ENCODE results near the gene DAPK1.

DAPK1 gene

GRCh38 chr9:87696641-87697040, 199.0 kb downstream of the DAPK1 start:
- Histone ChIP-seq H3K27ac (ENCODE audit: low read length, poor library complexity, severe bottlenecking) (no peak overlapping the region), H4K91ac (ENCODE audit: low read length) (no peak overlapping the region), H3K4ac (ENCODE audit: low read depth in 1 of 2, low read length in 2 of 2) (no peak overlapping the region), H2AFZ (ENCODE audit: low read depth, low read length) (no peak overlapping the region), H2BK120ac (ENCODE audit: low read depth, low read length) (no peak overlapping the region), H3K36me3 (ENCODE audit: control insufficient read depth in 1 of 2, insufficient read depth in 2 of 2, low read depth in 1 of 2, low read length in 2 of 2) (peaks cover 26 to 45% of the 10 kb centered on the region in 2 experiments), H2BK5ac (ENCODE audit: low read depth, low read length, poor library complexity, severe bottlenecking) (no peak overlapping the region), H3K4me2 (ENCODE audit: low read length, poor library complexity, severe bottlenecking) (no peak overlapping the region), H3K79me1 (replicated peaks; ENCODE audit: low read length, poor library complexity, severe bottlenecking) (peaks cover 26% of the 10 kb centered on the region), H2BK15ac (ENCODE audit: low read depth, poor library complexity, severe bottlenecking) (no peak overlapping the region), H3K9ac (ENCODE audit: low read length) (no peak overlapping the region), H3K27me3 (ENCODE audit: control insufficient read depth in 1 of 2, insufficient read depth in 1 of 2, low read length in 2 of 2) (no peaks in the 10 kb centered on the region), H3K4me1 (ENCODE audit: control insufficient read depth, insufficient read depth, low read depth, low read length) (peaks cover 4% of the 10 kb centered on the region), H2BK12ac (ENCODE audit: low read length in 2 of 2) (no peak overlapping the region), H3K14ac (ENCODE audit: low read length in 2 of 2) (no peak overlapping the region), H3K23ac (ENCODE audit: low read length in 2 of 2) (no peak overlapping the region), H2AK5ac (ENCODE audit: low read length, severe bottlenecking) (no peak overlapping the region), H3K4me3 (ENCODE audit: insufficient read depth in 1 of 2, low read depth in 1 of 2, low read length in 2 of 2) (no peak overlapping the region), H3K18ac (ENCODE audit: low read depth in 1 of 2, low read length in 2 of 2) (no peak overlapping the region), H4K8ac (ENCODE audit: low read length) (no peak overlapping the region), H3K9me3 (ENCODE audit: control insufficient read depth, low read length) (peaks cover 10% of the 10 kb centered on the region)
- DNase-seq = no peak
- whole genome bisulfite sequencing = 86% methylated on average over 7 of the region's 7 CpGs

GRCh38 chr9:87698069-87698809, 200.6 kb downstream of the DAPK1 start:
- H3K4me1 ChIP-seq (ENCODE audit: control insufficient read depth, insufficient read depth, low read depth, low read length) = peaks cover 13% of the 10 kb centered on the region
- H3K27me3 ChIP-seq (ENCODE audit: control insufficient read depth in 1 of 2, insufficient read depth in 1 of 2, low read length in 2 of 2) = no peaks in the 10 kb centered on the region
- H2BK5ac ChIP-seq (ENCODE audit: low read depth, low read length, poor library complexity, severe bottlenecking) = no peak overlapping the region
- no peak overlapping the region for H3K23ac ChIP-seq (ENCODE audit: low read length in 2 of 2)
- H2AFZ ChIP-seq (ENCODE audit: low read depth, low read length) = no peak overlapping the region
- 93% methylated on average over 14 of the region's 14 CpGs for WGBS
- H2AK5ac ChIP-seq (ENCODE audit: low read length, severe bottlenecking) = no peak overlapping the region
- H2BK12ac ChIP-seq (ENCODE audit: low read length in 2 of 2) = no peak overlapping the region
- no peak overlapping the region for H4K8ac ChIP-seq (ENCODE audit: low read length)
- H2BK120ac ChIP-seq (ENCODE audit: low read depth, low read length) = no peak overlapping the region
- H2BK15ac ChIP-seq (ENCODE audit: low read depth, poor library complexity, severe bottlenecking) = no peak overlapping the region
- peaks cover 28 to 51% of the 10 kb centered on the region in 2 experiments for H3K36me3 ChIP-seq (ENCODE audit: control insufficient read depth in 1 of 2, insufficient read depth in 2 of 2, low read depth in 1 of 2, low read length in 2 of 2)
- H3K9ac ChIP-seq (ENCODE audit: low read length) = no peak overlapping the region
- no peak for DNase-seq
- H4K91ac ChIP-seq (ENCODE audit: low read length) = no peak overlapping the region
- no peak overlapping the region for H3K4ac ChIP-seq (ENCODE audit: low read depth in 1 of 2, low read length in 2 of 2)
- H3K4me3 ChIP-seq (ENCODE audit: insufficient read depth in 1 of 2, low read depth in 1 of 2, low read length in 2 of 2) = no peak overlapping the region
- H3K14ac ChIP-seq (ENCODE audit: low read length in 2 of 2) = no peak overlapping the region
- no peak overlapping the region for H3K18ac ChIP-seq (ENCODE audit: low read depth in 1 of 2, low read length in 2 of 2)
- no peak overlapping the region for H3K27ac ChIP-seq (ENCODE audit: low read length, poor library complexity, severe bottlenecking)
- H3K79me1 ChIP-seq (replicated peaks; ENCODE audit: low read length, poor library complexity, severe bottlenecking) = peaks cover 28% of the 10 kb centered on the region
- H3K4me2 ChIP-seq (ENCODE audit: low read length, poor library complexity, severe bottlenecking) = no peak overlapping the region
- H3K9me3 ChIP-seq (ENCODE audit: control insufficient read depth, low read length) = no peaks in the 10 kb centered on the region

GRCh38 chr9:87699835-87700234, 202.2 kb downstream of the DAPK1 start:
- no peaks in the 10 kb centered on the region for H3K27me3 ChIP-seq (ENCODE audit: control insufficient read depth in 1 of 2, insufficient read depth in 1 of 2, low read length in 2 of 2)
- H3K4me1 ChIP-seq (ENCODE audit: control insufficient read depth, insufficient read depth, low read depth, low read length) = peaks cover 22% of the 10 kb centered on the region
- H2BK15ac ChIP-seq (ENCODE audit: low read depth, poor library complexity, severe bottlenecking) = no peak overlapping the region
- H3K79me1 ChIP-seq (replicated peaks; ENCODE audit: low read length, poor library complexity, severe bottlenecking) = peaks cover 14% of the 10 kb centered on the region
- no peak overlapping the region for H2BK120ac ChIP-seq (ENCODE audit: low read depth, low read length)
- peak overlapping the region; percentile 46 for H2BK5ac ChIP-seq (ENCODE audit: low read depth, low read length, poor library complexity, severe bottlenecking)
- no peak overlapping the region for H3K4ac ChIP-seq (ENCODE audit: low read depth in 1 of 2, low read length in 2 of 2)
- H3K23ac ChIP-seq (ENCODE audit: low read length in 2 of 2) = no peak overlapping the region
- H2AK5ac ChIP-seq (ENCODE audit: low read length, severe bottlenecking) = peak overlapping the region; percentile 3
- H3K4me2 ChIP-seq (ENCODE audit: low read length, poor library complexity, severe bottlenecking) = no peak overlapping the region
- H3K4me3 ChIP-seq (ENCODE audit: insufficient read depth in 1 of 2, low read depth in 1 of 2, low read length in 2 of 2) = no peak overlapping the region
- no peaks in the 10 kb centered on the region for H3K9me3 ChIP-seq (ENCODE audit: control insufficient read depth, low read length)
- no peak overlapping the region for H3K18ac ChIP-seq (ENCODE audit: low read depth in 1 of 2, low read length in 2 of 2)
- H3K9ac ChIP-seq (ENCODE audit: low read length) = no peak overlapping the region
- H4K91ac ChIP-seq (ENCODE audit: low read length) = no peak overlapping the region
- H3K27ac ChIP-seq (ENCODE audit: low read length, poor library complexity, severe bottlenecking) = no peak overlapping the region
- 98% methylated on average over 4 of the region's 4 CpGs for WGBS
- H4K8ac ChIP-seq (ENCODE audit: low read length) = no peak overlapping the region
- H3K36me3 ChIP-seq (ENCODE audit: control insufficient read depth in 1 of 2, insufficient read depth in 2 of 2, low read depth in 1 of 2, low read length in 2 of 2) = peaks cover 29 to 41% of the 10 kb centered on the region in 2 experiments
- H3K14ac ChIP-seq (ENCODE audit: low read length in 2 of 2) = no peak overlapping the region
- DNase-seq = no peak
- no peak overlapping the region for H2AFZ ChIP-seq (ENCODE audit: low read depth, low read length)
- H2BK12ac ChIP-seq (ENCODE audit: low read length in 2 of 2) = no peak overlapping the region

GRCh38 chr9:87701491-87701890, 203.8 kb downstream of the DAPK1 start:
- Histone ChIP-seq H3K4ac (ENCODE audit: low read depth in 1 of 2, low read length in 2 of 2) (no peak overlapping the region), H3K23ac (ENCODE audit: low read length in 2 of 2) (no peak overlapping the region), H3K4me2 (ENCODE audit: low read length, poor library complexity, severe bottlenecking) (no peak overlapping the region), H2BK5ac (ENCODE audit: low read depth, low read length, poor library complexity, severe bottlenecking) (peak overlapping the region; percentile 77), H3K4me3 (ENCODE audit: insufficient read depth in 1 of 2, low read depth in 1 of 2, low read length in 2 of 2) (no peak overlapping the region), H3K4me1 (ENCODE audit: control insufficient read depth, insufficient read depth, low read depth, low read length) (peaks cover 22% of the 10 kb centered on the region), H3K27ac (ENCODE audit: low read length, poor library complexity, severe bottlenecking) (peak overlapping the region; percentile 95), H3K14ac (ENCODE audit: low read length in 2 of 2) (no peak overlapping the region), H3K27me3 (ENCODE audit: control insufficient read depth in 1 of 2, insufficient read depth in 1 of 2, low read length in 2 of 2) (no peaks in the 10 kb centered on the region), H3K79me1 (replicated peaks; ENCODE audit: low read length, poor library complexity, severe bottlenecking) (peaks cover 11% of the 10 kb centered on the region), H3K18ac (ENCODE audit: low read depth in 1 of 2, low read length in 2 of 2) (no peak overlapping the region), H2BK12ac (ENCODE audit: low read length in 2 of 2) (no peak overlapping the region), H2AFZ (ENCODE audit: low read depth, low read length) (no peak overlapping the region), H3K36me3 (ENCODE audit: control insufficient read depth in 1 of 2, insufficient read depth in 2 of 2, low read depth in 1 of 2, low read length in 2 of 2) (peaks cover 35 to 38% of the 10 kb centered on the region in 2 experiments), H2AK5ac (ENCODE audit: low read length, severe bottlenecking) (peak overlapping the region; percentile 76), H2BK15ac (ENCODE audit: low read depth, poor library complexity, severe bottlenecking) (no peak overlapping the region), H3K9ac (ENCODE audit: low read length) (no peak overlapping the region), H3K9me3 (ENCODE audit: control insufficient read depth, low read length) (no peaks in the 10 kb centered on the region), H4K91ac (ENCODE audit: low read length) (no peak overlapping the region), H2BK120ac (ENCODE audit: low read depth, low read length) (no peak overlapping the region), H4K8ac (ENCODE audit: low read length) (no peak overlapping the region)
- 89% methylated on average over 9 of the region's 9 CpGs for WGBS
- no peak for DNase-seq

Data from mesenchymal stem cell (in vitro differentiated cells and primary cell).